ENCODE results near the gene MYH1.

GRCh38 chr17:10516638-10517037, 1.7 kb downstream of the MYH1 start:
- TF ChIP-seq CTCF (IDR thresholded peaks at IDR 0.05; ENCODE audit: low read depth, low read length) (no peak), EZH2phosphoT487 (IDR thresholded peaks at IDR 0.05; ENCODE audit: low read depth) (no peak)
